Natural killer cell treated with Interleukin-12 subunit alpha and Interleukin-12 subunit beta and Interleukin-15 and Interleukin-18, amount 100 ng/mL, for 72 hours (primary cell): Measurements from ENCODE around the gene PALM. TPM values are rescaled to one million over a fixed set of nuclear protein-coding genes. Genes with fewer than 3 reads are reported as not detected.

Experiments
- ATAC-seq, 2 donors: fragments of 150-1000 bp; cut with Tn5 transposase in 1 of 2; sonication (Bioruptor Pico), chemical (Tn5 transposase) in 1 of 2; 2 replicates each; pipeline ENCODE4 v1.10.0; 2021
- DNase-seq: peaks from one replicate; pipeline ENCODE4 v3.0.0; 2022; ENCODE audit warnings: low spot score
- H3K27ac Mint-ChIP-seq, 2 donors: 1 replicate in 1 of 2; 2 replicates in 1 of 2; pipeline ENCODE4 v1.8.0; 2022; ENCODE audit warnings: mixed read lengths in 2 of 2, mild to moderate bottlenecking in 1 of 2, moderate library complexity in 1 of 2
- H3K27me3 Mint-ChIP-seq, 2 donors: 1 replicate in 1 of 2; 2 replicates in 1 of 2; pipeline ENCODE4 v1.8.0; 2022; ENCODE audit warnings: mixed read lengths in 2 of 2
- H3K36me3 Mint-ChIP-seq: one replicate; pipeline ENCODE4 v1.8.0; 2022; ENCODE audit warnings: mixed read lengths
- H3K4me1 Mint-ChIP-seq, 2 donors: 1 replicate in 1 of 2; 2 replicates in 1 of 2; pipeline ENCODE4 v1.8.0; 2022; ENCODE audit warnings: low read depth in 2 of 2, mixed read lengths in 2 of 2, mild to moderate bottlenecking in 1 of 2
- H3K4me3 Mint-ChIP-seq: one replicate; pipeline ENCODE4 v1.8.0; 2022; ENCODE audit warnings: mixed read lengths
- H3K9me3 Mint-ChIP-seq: 2 replicates; pipeline ENCODE4 v1.8.0; 2022; ENCODE audit warnings: mixed read lengths
- total RNA-seq, 2 donors: library from RNA; stranded (reverse); gene quantifications; one replicate each; pipeline ENCODE4 v1.2.3, GENCODE V29; 2022

The PALM gene
- total RNA-seq, 2 donors from 2014 or later: not detected

- ATAC-seq (no peak), DNase-seq (no peak)
- Mint-ChIP-seq H3K36me3 (no peaks in the 10 kb centered on the region), H3K4me1 (peaks cover 0 to 5% of the 10 kb centered on the region in 2 donors), H3K27me3 (peaks cover 6 to 10% of the 10 kb centered on the region in 2 donors), H3K4me3 (no peak overlapping the region), H3K27ac (no peak overlapping the region), H3K9me3 (no peaks in the 10 kb centered on the region)
These were observed 34.2 kb upstream of the PALM start for GRCh38 chr19:674282-675151.

GRCh38 chr19:676007-676338 lies 32.8 kb upstream of the PALM start:
- Mint-ChIP-seq H3K27me3 (peaks cover 6 to 10% of the 10 kb centered on the region in 2 donors), H3K27ac (no peak overlapping the region), H3K4me3 (no peak overlapping the region), H3K36me3 (no peaks in the 10 kb centered on the region), H3K4me1 (peaks cover 0 to 5% of the 10 kb centered on the region in 2 donors), H3K9me3 (no peaks in the 10 kb centered on the region)
- no peak for DNase-seq
- no peak for ATAC-seq

GRCh38 chr19:676339-677105 lies 32.2 kb upstream of the PALM start, which contains the start of gene FSTL3:
Gene FSTL3 (plus strand): TSS chr19:676392. CDS start chr19:676424, 32 bp downstream.
- DNase-seq: no peak
- Mint-ChIP-seq H3K27me3 (peaks cover 6 to 10% of the 10 kb centered on the region in 2 donors), H3K27ac (no peak within 1 kb of the TSS), H3K9me3 (no peaks in the 10 kb centered on the region), H3K4me1 (peaks cover 0 to 5% of the 10 kb centered on the region in 2 donors), H3K4me3 (no peak within 1 kb of the TSS), H3K36me3 (no peaks in the 10 kb centered on the region)
- ATAC-seq: no peak

- DNase-seq: no peak
- H3K27ac Mint-ChIP-seq: no peak overlapping the region
- H3K27me3 Mint-ChIP-seq: peaks cover 6 to 10% of the 10 kb centered on the region in 2 donors
- H3K9me3 Mint-ChIP-seq: no peaks in the 10 kb centered on the region
- no peak for ATAC-seq
- no peaks in the 10 kb centered on the region for H3K36me3 Mint-ChIP-seq
- no peak overlapping the region for H3K4me3 Mint-ChIP-seq
- peaks cover 0 to 5% of the 10 kb centered on the region in 2 donors for H3K4me1 Mint-ChIP-seq
These were observed 31.5 kb upstream of the PALM start for GRCh38 chr19:677201-677600.

GRCh38 chr19:677601-678436 lies 30.9 kb upstream of the PALM start:
- H3K9me3 Mint-ChIP-seq: no peaks in the 10 kb centered on the region
- H3K27me3 Mint-ChIP-seq: peaks cover 6 to 10% of the 10 kb centered on the region in 2 donors
- H3K4me1 Mint-ChIP-seq: peaks cover 0 to 5% of the 10 kb centered on the region in 2 donors
- H3K27ac Mint-ChIP-seq: no peak overlapping the region
- ATAC-seq: no peak
- DNase-seq: no peak
- H3K4me3 Mint-ChIP-seq: no peak overlapping the region
- no peaks in the 10 kb centered on the region for H3K36me3 Mint-ChIP-seq

- Mint-ChIP-seq H3K4me3 (peak overlapping the region; percentile 62), H3K4me1 (peaks cover 0 to under 1% of the 10 kb centered on the region in 2 donors), H3K27ac (no peak overlapping the region)
These were observed 29.8 kb upstream of the PALM start for GRCh38 chr19:678791-679388.

GRCh38 chr19:679418-680286 lies 29.1 kb upstream of the PALM start:
- peaks cover 6% of the 10 kb centered on the region in 2 donors for H3K27me3 Mint-ChIP-seq
- ATAC-seq: no peak

More at GRCh38 chr19:678791-679388, 29.8 kb upstream of the PALM start:
- DNase-seq (no peak), ATAC-seq (no peak)
- H3K27me3 Mint-ChIP-seq: peaks cover 6 to 7% of the 10 kb centered on the region in 2 donors
- H3K36me3 Mint-ChIP-seq: no peaks in the 10 kb centered on the region
- no peaks in the 10 kb centered on the region for H3K9me3 Mint-ChIP-seq

GRCh38 chr19:680287-681028 lies 28.3 kb upstream of the PALM start:
- DNase-seq: peak; percentile 99
- Mint-ChIP-seq H3K36me3 (no peaks in the 10 kb centered on the region), H3K4me3 (peak overlapping the region; percentile 80), H3K9me3 (no peaks in the 10 kb centered on the region), H3K27ac (peak overlapping the region; percentile 74 to 89), H3K27me3 (peaks cover 1% of the 10 kb centered on the region in 2 donors), H3K4me1 (no peaks in the 10 kb centered on the region)
- ATAC-seq: peak; percentile 90 to 93

More at GRCh38 chr19:679418-680286, 29.1 kb upstream of the PALM start:
- Mint-ChIP-seq H3K9me3 (no peaks in the 10 kb centered on the region), H3K27ac (no peak overlapping the region), H3K36me3 (no peaks in the 10 kb centered on the region), H3K4me3 (peak overlapping the region; percentile 62), H3K4me1 (no peaks in the 10 kb centered on the region)
- no peak for DNase-seq

- peak; percentile 94 for DNase-seq
- Mint-ChIP-seq H3K27ac (peak overlapping the region; percentile 74 to 89), H3K27me3 (no peaks in the 10 kb centered on the region), H3K9me3 (no peaks in the 10 kb centered on the region), H3K4me1 (no peaks in the 10 kb centered on the region), H3K4me3 (peak overlapping the region; percentile 80), H3K36me3 (no peaks in the 10 kb centered on the region)
- ATAC-seq: no peak
These were observed 27.4 kb upstream of the PALM start for GRCh38 chr19:681029-682019.

- Mint-ChIP-seq H3K36me3 (no peaks in the 10 kb centered on the region), H3K4me3 (no peak overlapping the region), H3K9me3 (no peaks in the 10 kb centered on the region), H3K27me3 (no peaks in the 10 kb centered on the region), H3K27ac (no peak overlapping the region), H3K4me1 (no peaks in the 10 kb centered on the region)
- ATAC-seq: no peak
- no peak for DNase-seq
These were observed 25.9 kb upstream of the PALM start for GRCh38 chr19:682678-683320.
